Effector memory CD4-positive, alpha-beta T cell (primary cell): ENCODE data around the gene FOXP1.

ENCODE experiments used
- DNase-seq, 3 donors: peaks; one replicate each; pipeline ENCODE4 v3.0.0-alpha.2; 2020
- H3K27ac ChIP-seq: 2 replicates; pipeline ENCODE4 v1.7.0; 2013; ENCODE audit warnings: mild to moderate bottlenecking, low read length, moderate library complexity; ENCODE audit not compliant: insufficient read depth, poor library complexity, severe bottlenecking
- H3K27me3 ChIP-seq: replicated peaks from 2 replicates; pipeline ENCODE4 v1.7.0; 2013; ENCODE audit warnings: mild to moderate bottlenecking, low read length; ENCODE audit not compliant: insufficient read depth, control insufficient read depth, poor library complexity, severe bottlenecking
- H3K36me3 ChIP-seq: 2 replicates; pipeline ENCODE4 v1.7.0; 2013; ENCODE audit warnings: mild to moderate bottlenecking, low read length, moderate library complexity; ENCODE audit not compliant: control insufficient read depth, insufficient read depth
- H3K4me1 ChIP-seq: 2 replicates; pipeline ENCODE4 v1.7.0; 2013; ENCODE audit warnings: low read length, mild to moderate bottlenecking; ENCODE audit not compliant: control insufficient read depth, insufficient read depth, poor library complexity, severe bottlenecking
- H3K4me3 ChIP-seq: 2 replicates; pipeline ENCODE4 v1.7.0; 2013; ENCODE audit warnings: low read length, low read depth, mild to moderate bottlenecking; ENCODE audit not compliant: insufficient read depth, poor library complexity, severe bottlenecking
- H3K9me3 ChIP-seq: 2 replicates; pipeline ENCODE4 v1.7.0; 2013; ENCODE audit warnings: mild to moderate bottlenecking, low read length, moderate library complexity; ENCODE audit not compliant: control insufficient read depth

Gene FOXP1

DNA sequence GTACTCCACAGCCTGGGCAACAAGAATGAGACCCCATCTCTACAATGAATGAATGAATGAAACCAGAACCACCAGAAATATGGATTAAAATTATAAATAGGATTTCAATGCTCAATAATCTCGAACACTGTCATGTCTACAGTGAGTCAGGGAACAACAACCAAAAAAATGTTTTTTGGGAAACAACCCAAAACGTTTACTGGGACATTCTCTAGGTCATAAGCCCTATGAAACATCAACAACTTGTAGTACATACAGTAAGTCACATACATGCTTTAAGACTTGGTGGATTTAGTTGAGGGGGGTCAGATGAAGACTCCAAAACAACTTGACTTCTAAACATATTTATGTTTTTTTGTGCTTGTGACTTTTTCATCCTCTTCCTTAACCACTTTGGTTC lies 511.2 kb downstream of the FOXP1 start:
- Histone ChIP-seq H3K27me3 (no peaks in the 10 kb centered on the region), H3K4me3 (no peak overlapping the region), H3K27ac (peak overlapping the region; percentile 28), H3K36me3 (no peaks in the 10 kb centered on the region), H3K9me3 (no peaks in the 10 kb centered on the region), H3K4me1 (peaks cover 26% of the 10 kb centered on the region)
- no peak for DNase-seq

DNA sequence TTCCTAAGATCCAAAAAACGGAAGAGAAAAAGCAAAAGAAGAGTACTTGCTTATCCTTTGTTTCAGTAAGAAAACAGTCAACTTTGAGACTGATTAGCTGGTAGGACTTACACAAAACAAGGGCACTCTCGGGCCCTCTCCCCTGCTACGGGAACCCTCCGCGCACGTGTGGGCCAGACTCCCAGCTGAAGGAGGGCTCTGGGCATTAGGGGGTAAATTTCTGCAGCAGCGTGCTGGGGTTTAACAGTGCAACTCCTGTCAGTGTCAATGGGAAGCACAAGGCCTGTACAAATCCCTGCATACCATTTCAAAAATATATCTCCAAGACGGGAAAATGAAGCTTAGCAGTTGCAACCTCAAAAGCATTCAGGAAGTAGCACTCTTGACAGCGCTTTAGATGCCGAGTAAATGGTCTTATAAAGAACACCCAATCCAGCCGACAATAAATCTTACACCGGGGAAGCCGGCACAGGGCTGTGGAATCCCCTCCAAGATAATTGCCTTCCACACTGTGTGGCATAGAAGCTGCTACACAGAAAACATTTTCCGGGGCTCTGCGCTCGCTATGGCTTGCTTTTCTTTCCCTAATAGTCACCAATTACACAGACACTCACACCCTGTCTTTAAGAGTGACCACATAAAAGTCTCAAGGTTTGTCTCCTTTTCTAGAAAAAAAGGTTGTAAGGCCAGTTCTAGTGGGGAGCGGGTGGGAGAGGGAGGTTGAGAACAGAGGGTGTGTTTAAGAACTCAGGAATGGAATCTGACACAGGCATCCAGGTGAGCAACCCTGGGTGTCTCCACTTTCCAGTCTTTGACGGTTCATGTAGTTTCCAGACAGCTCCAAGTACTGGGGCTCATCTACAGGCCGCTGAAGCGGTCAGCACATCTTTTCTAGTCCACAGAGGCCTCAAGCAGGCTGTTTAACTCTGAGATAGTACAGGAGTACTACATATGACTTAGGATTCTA lies 512.7 kb downstream of the FOXP1 start:
- no peak overlapping the region for H3K27ac ChIP-seq
- no peaks in the 10 kb centered on the region for H3K36me3 ChIP-seq
- no peak for DNase-seq
- H3K4me1 ChIP-seq = peaks cover 36% of the 10 kb centered on the region
- no peaks in the 10 kb centered on the region for H3K9me3 ChIP-seq
- no peaks in the 10 kb centered on the region for H3K27me3 ChIP-seq
- H3K4me3 ChIP-seq = no peak overlapping the region

DNA sequence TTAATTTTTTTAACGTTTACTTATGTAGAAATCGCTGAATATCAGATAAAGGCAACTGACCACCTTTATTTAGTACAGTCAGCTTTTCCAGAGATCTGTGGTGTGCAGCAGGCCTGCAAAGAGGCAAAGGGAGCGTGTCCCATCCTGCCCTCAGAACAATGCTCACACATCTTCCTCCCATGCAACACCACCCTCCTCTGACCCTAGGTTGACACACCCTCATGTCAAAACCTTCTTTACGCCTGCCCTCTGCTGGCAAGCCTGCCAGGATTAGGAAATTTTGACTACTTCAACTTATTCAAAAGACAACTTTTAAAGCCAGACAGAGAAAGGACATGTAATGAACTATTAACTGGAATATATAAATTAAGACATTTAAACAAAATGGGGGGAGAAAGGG lies 513.7 kb downstream of the FOXP1 start:
- no peaks in the 10 kb centered on the region for H3K36me3 ChIP-seq
- no peaks in the 10 kb centered on the region for H3K9me3 ChIP-seq
- peak overlapping the region; percentile 33 for H3K27ac ChIP-seq
- H3K4me1 ChIP-seq = peaks cover 36% of the 10 kb centered on the region
- H3K4me3 ChIP-seq = no peak overlapping the region
- no peaks in the 10 kb centered on the region for H3K27me3 ChIP-seq
- DNase-seq = peak; percentile 38 to 48 (median 46)

DNA sequence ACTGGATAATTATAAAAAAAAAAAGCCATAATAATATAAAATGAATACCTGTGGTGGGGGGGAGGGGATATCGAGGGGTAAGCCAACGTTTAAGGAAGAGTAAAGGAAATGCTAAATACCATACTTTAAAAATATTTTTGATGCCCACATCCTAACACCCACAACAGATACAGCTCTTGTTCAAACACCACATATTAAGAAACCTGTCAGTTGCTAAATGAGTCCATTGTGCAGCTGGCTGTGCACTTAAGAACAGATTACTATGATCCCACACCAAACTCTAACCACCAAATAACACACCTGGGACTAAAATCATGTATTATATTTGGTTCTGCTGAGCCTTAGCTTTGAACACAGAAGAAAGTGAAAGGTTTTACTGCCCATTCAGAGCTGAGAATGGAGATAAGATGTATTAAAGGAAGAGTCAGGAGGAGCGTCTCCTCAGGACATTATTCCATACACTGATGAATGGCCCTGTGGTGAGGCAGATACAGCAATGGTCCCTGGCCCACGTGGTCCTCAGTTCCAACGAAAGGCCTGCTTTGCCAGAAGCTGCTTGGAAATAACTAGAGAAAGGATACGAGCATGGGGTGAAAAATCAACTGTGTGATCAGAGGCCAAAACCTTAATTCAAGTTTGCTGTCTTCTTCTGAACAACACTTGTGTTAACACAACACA lies 515.4 kb downstream of the FOXP1 start:
- peaks cover 38% of the 10 kb centered on the region for H3K4me1 ChIP-seq
- no peaks in the 10 kb centered on the region for H3K9me3 ChIP-seq
- H3K4me3 ChIP-seq = no peak overlapping the region
- no peak for DNase-seq
- H3K27ac ChIP-seq = peak overlapping the region; percentile 48
- no peaks in the 10 kb centered on the region for H3K36me3 ChIP-seq
- H3K27me3 ChIP-seq = no peaks in the 10 kb centered on the region

GRCh38 chr3:71066849-71067261 lies 516.7 kb downstream of the FOXP1 start:
- Histone ChIP-seq H3K36me3 (no peaks in the 10 kb centered on the region), H3K9me3 (no peaks in the 10 kb centered on the region), H3K27me3 (no peaks in the 10 kb centered on the region), H3K4me3 (peak overlapping the region; percentile 75), H3K4me1 (peaks cover 41% of the 10 kb centered on the region), H3K27ac (peak overlapping the region; percentile 98)
- peak in 2 of 3 donors; percentile 31 to 62 for DNase-seq

GRCh38 chr3:71066356-71066755 lies 517.2 kb downstream of the FOXP1 start:
- no peaks in the 10 kb centered on the region for H3K36me3 ChIP-seq
- H3K27ac ChIP-seq = peak overlapping the region; percentile 98
- H3K27me3 ChIP-seq = no peaks in the 10 kb centered on the region
- DNase-seq = peak in 1 of 3 donors; percentile 25
- H3K9me3 ChIP-seq = no peaks in the 10 kb centered on the region
- peak overlapping the region; percentile 75 for H3K4me3 ChIP-seq
- peaks cover 45% of the 10 kb centered on the region for H3K4me1 ChIP-seq

GRCh38 chr3:71065764-71066013 lies 517.8 kb downstream of the FOXP1 start:
- peaks cover 49% of the 10 kb centered on the region for H3K4me1 ChIP-seq
- H3K36me3 ChIP-seq = no peaks in the 10 kb centered on the region
- DNase-seq = no peak
- H3K27ac ChIP-seq = peak overlapping the region; percentile 98
- no peaks in the 10 kb centered on the region for H3K27me3 ChIP-seq
- H3K9me3 ChIP-seq = no peaks in the 10 kb centered on the region
- peak overlapping the region; percentile 75 for H3K4me3 ChIP-seq

GRCh38 chr3:71064956-71065763 lies 518.4 kb downstream of the FOXP1 start:
- peaks cover 47% of the 10 kb centered on the region for H3K4me1 ChIP-seq
- DNase-seq = peak; percentile 55 to 67 (median 64)
- no peaks in the 10 kb centered on the region for H3K27me3 ChIP-seq

GRCh38 chr3:71064291-71064955 lies 519.1 kb downstream of the FOXP1 start:
- H3K4me1 ChIP-seq = peaks cover 46% of the 10 kb centered on the region
- no peaks in the 10 kb centered on the region for H3K9me3 ChIP-seq
- peak overlapping the region; percentile 96 for H3K27ac ChIP-seq
- H3K4me3 ChIP-seq = peak overlapping the region; percentile 72
- H3K36me3 ChIP-seq = no peaks in the 10 kb centered on the region
- DNase-seq = peak; percentile 46 to 63 (median 61)
- H3K27me3 ChIP-seq = no peaks in the 10 kb centered on the region

More at GRCh38 chr3:71064956-71065763, 518.4 kb downstream of the FOXP1 start:
- peak overlapping the region; percentile 98 for H3K27ac ChIP-seq
- H3K4me3 ChIP-seq = peak overlapping the region; percentile 75
- H3K9me3 ChIP-seq = no peaks in the 10 kb centered on the region
- H3K36me3 ChIP-seq = no peaks in the 10 kb centered on the region
